ENCODE results near the gene HPCAL1.

- TF ChIP-seq POLR2A (IDR thresholded peaks at IDR 0.05), result no peak
- TF ChIP-seq CTCF (IDR thresholded peaks at IDR 0.05), result no peak
These were observed 90.4 kb downstream of the HPCAL1 start for GRCh38 chr2:10392951-10393639.

Data from right lobe of liver (tissue), 4 donors.